Keratinocyte (primary cell): ENCODE measurements around the gene MCAM. TPM values are rescaled to one million over a fixed set of nuclear protein-coding genes. Genes with fewer than 3 reads are reported as not detected.

ENCODE experiments used
- DNase-seq: peaks from one replicate; pipeline ENCODE4 v3.0.0-alpha.2; 2011; ENCODE audit warnings: low read depth, missing footprints, low spot score
- FAIRE-seq: peaks from 2 replicates; lab custom pipeline; 2011; peaks lifted over from hg19 to GRCh38; lab: Jason Lieb, UNC
- H2AFZ ChIP-seq: 2 replicates; pipeline ENCODE4 v1.6.0; 2012; ENCODE audit warnings: low read length, control low read depth, inconsistent platforms; ENCODE audit not compliant: control insufficient read depth
- H3K27ac ChIP-seq: 2 replicates; pipeline ENCODE4 v1.5.1; 2011; ENCODE audit warnings: low read length; ENCODE audit not compliant: control insufficient read depth, insufficient read depth
- H3K27me3 ChIP-seq: 3 replicates; pipeline ENCODE4 v1.6.0; 2011; ENCODE audit warnings: low read length; ENCODE audit not compliant: control insufficient read depth, insufficient read depth; ENCODE audit errors: extremely low read depth
- H3K36me3 ChIP-seq, 2 experiments: 2 replicates in 1 of 2; 3 replicates in 1 of 2; pipeline ENCODE4 v1.5.1; 2011; ENCODE audit warnings: low read length in 2 of 2, mild to moderate bottlenecking in 1 of 2; ENCODE audit not compliant: control insufficient read depth in 2 of 2, insufficient read depth in 2 of 2; ENCODE audit errors: extremely low read depth in 1 of 2
- H3K4me1 ChIP-seq: 3 replicates; pipeline ENCODE4 v1.5.1; 2011; ENCODE audit warnings: low read length; ENCODE audit not compliant: control insufficient read depth, insufficient read depth; ENCODE audit errors: extremely low read depth
- H3K4me2 ChIP-seq: 3 replicates; pipeline ENCODE4 v1.6.0; 2011; ENCODE audit warnings: low read depth, low read length; ENCODE audit not compliant: control insufficient read depth, insufficient read depth; ENCODE audit errors: extremely low read depth
- H3K4me3 ChIP-seq, 3 experiments: fragments of 200-600 bp in 1 of 3; sonication (generic) in 1 of 3; 2 replicates in 2 of 3; 3 replicates in 1 of 3; pipeline ENCODE4 v1.5.1; 2011 to 2016; ENCODE audit warnings: low read length in 3 of 3, mild to moderate bottlenecking in 3 of 3, control low read depth in 2 of 3, inconsistent platforms in 1 of 3, low read depth in 1 of 3, mixed read lengths in 1 of 3, mixed run types in 1 of 3, moderate library complexity in 1 of 3; ENCODE audit not compliant: control insufficient read depth in 2 of 3, insufficient read depth in 2 of 3; ENCODE audit errors: extremely low read depth in 1 of 3
- H3K79me2 ChIP-seq: 2 replicates; pipeline ENCODE4 v1.6.0; 2012; ENCODE audit warnings: low read length; ENCODE audit not compliant: control insufficient read depth, insufficient read depth
- H3K9ac ChIP-seq: 3 replicates; pipeline ENCODE4 v1.6.0; 2011; ENCODE audit warnings: low read length; ENCODE audit not compliant: control insufficient read depth, insufficient read depth; ENCODE audit errors: extremely low read depth
- H3K9me1 ChIP-seq: 3 replicates; pipeline ENCODE4 v1.6.0; 2011; ENCODE audit warnings: low read length; ENCODE audit not compliant: control insufficient read depth, insufficient read depth; ENCODE audit errors: extremely low read depth
- H3K9me3 ChIP-seq: 2 replicates; pipeline ENCODE4 v1.5.1; 2012; ENCODE audit warnings: low read depth, low read length; ENCODE audit not compliant: control insufficient read depth
- H4K20me1 ChIP-seq: 3 replicates; pipeline ENCODE4 v1.6.0; 2011; ENCODE audit warnings: low read length; ENCODE audit not compliant: control insufficient read depth, insufficient read depth; ENCODE audit errors: extremely low read depth
- EZH2 ChIP-seq: IDR thresholded peaks from one replicate; pipeline ENCODE4 v1.6.1; 2012; ENCODE audit warnings: inconsistent platforms, mild to moderate bottlenecking, low read length, moderate library complexity
- dilution Hi-C: fragments of 300-500 bp; cut with MboI; formaldehyde crosslinking; loops from one replicate; pipeline ENCODE4 v1.7.0; 2020; ENCODE audit warnings: low sequenced_read_pairs; ENCODE audit not compliant: extremely low pct_ligation_motif_present
- polyA plus RNA-seq, 5 experiments: library from polyadenylated mRNA; depleted of rRNA in 3 of 5; stranded (reverse) in 3 of 5; stranded (forward) in 1 of 5; unstranded in 1 of 5; fragments of >200 nt; gene quantifications; 1 replicate in 1 of 5; 2 replicates in 3 of 5; 3 replicates in 1 of 5; pipeline versions ENCODE4 v1.2.1 to v1.2.3, GENCODE V29; 2011 to 2012; ENCODE audit warnings: missing spikeins in 2 of 5, low read depth in 1 of 5, low replicate concordance in 1 of 5
- TF ChIP-seq, protein P1 (sequence below), 3 experiments: IDR thresholded peaks in 1 of 3; conservative IDR thresholded peaks in 1 of 3; optimal IDR thresholded peaks in 1 of 3; 2 replicates in 2 of 3; 3 replicates in 1 of 3; pipeline versions ENCODE3 to v1.5.1; 2011; ENCODE audit warnings: low read length in 3 of 3, mild to moderate bottlenecking in 3 of 3, moderate library complexity in 2 of 3, control low read depth in 1 of 3, inconsistent platforms in 1 of 3; ENCODE audit not compliant: insufficient read depth in 2 of 3; ENCODE audit errors: extremely low read depth in 1 of 3

MCAM gene
- polyA plus RNA-seq, 1 donor (not counting 4 experiments of a cell fraction or from before 2014, with no cell fraction given) = 8.5 TPM

DNA sequence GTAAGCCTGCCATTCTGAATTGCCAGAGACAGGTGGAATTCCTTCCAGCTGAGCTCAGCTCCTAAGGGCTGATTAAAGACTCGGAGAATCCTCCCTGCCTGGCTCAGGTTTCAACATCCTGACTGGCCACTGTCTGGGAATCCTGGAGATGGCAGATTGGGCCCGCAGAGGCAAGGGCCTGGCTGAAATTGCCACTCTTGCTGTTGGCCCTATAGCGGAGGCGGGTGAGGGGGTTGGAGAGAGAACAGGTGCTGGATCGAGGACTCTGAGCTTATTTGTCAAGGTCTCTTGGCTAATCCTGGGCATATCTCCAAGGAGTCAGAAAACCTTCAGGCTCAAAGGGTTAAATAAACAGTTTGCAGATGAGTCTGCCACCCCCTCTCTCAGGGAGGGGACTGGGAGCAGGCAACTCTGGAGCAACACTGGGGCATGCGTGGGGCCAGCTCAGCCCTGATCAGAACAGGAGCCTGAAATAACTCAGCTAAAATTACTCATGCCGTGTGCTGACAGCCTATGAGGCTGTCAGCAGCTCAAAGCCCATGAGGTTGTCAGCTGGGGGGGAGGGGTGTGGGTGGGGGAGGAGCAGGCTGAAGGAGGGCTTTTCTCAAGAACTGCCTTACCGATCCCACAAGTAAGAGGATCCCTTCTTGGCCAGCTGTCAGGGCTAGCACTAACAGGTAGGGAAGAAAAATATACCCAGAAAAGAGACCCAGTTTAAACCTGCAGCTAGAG, 44.3 kb upstream of the MCAM start:
- H3K4me2 ChIP-seq = peak overlapping the region; percentile 68
- H3K27ac ChIP-seq = peak overlapping the region; percentile 72
- H3K4me3 ChIP-seq = peak overlapping the region in 1 of 3 experiments; percentile 34
- H3K27me3 ChIP-seq = peaks cover 24% of the 10 kb centered on the region
- no peaks in the 10 kb centered on the region for H3K9me3 ChIP-seq
- no peaks in the 10 kb centered on the region for H3K36me3 ChIP-seq
- no peaks in the 10 kb centered on the region for H3K9me1 ChIP-seq
- H3K79me2 ChIP-seq = no peaks in the 10 kb centered on the region
- dilution Hi-C loops = no loop called here
- no peaks in the 10 kb centered on the region for H4K20me1 ChIP-seq
- peaks cover 26% of the 10 kb centered on the region for H3K4me1 ChIP-seq
- FAIRE-seq (peak; percentile 93), DNase-seq (peak; percentile 57)
- H3K9ac ChIP-seq = peak overlapping the region; percentile 48
- TF ChIP-seq EZH2 = no peak
- TF ChIP-seq, protein P1, sequence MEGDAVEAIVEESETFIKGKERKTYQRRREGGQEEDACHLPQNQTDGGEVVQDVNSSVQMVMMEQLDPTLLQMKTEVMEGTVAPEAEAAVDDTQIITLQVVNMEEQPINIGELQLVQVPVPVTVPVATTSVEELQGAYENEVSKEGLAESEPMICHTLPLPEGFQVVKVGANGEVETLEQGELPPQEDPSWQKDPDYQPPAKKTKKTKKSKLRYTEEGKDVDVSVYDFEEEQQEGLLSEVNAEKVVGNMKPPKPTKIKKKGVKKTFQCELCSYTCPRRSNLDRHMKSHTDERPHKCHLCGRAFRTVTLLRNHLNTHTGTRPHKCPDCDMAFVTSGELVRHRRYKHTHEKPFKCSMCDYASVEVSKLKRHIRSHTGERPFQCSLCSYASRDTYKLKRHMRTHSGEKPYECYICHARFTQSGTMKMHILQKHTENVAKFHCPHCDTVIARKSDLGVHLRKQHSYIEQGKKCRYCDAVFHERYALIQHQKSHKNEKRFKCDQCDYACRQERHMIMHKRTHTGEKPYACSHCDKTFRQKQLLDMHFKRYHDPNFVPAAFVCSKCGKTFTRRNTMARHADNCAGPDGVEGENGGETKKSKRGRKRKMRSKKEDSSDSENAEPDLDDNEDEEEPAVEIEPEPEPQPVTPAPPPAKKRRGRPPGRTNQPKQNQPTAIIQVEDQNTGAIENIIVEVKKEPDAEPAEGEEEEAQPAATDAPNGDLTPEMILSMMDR (optimal IDR thresholded peaks at IDR 0.05 in 1 of 3, IDR thresholded peaks at IDR 0.05 in 1 of 3, conservative IDR thresholded peaks at IDR 0.05 in 1 of 3; ENCODE audit: extremely low read depth in 1 of 3, insufficient read depth in 2 of 3, low read length in 3 of 3) = no peak
- no peak overlapping the region for H2AFZ ChIP-seq

DNA sequence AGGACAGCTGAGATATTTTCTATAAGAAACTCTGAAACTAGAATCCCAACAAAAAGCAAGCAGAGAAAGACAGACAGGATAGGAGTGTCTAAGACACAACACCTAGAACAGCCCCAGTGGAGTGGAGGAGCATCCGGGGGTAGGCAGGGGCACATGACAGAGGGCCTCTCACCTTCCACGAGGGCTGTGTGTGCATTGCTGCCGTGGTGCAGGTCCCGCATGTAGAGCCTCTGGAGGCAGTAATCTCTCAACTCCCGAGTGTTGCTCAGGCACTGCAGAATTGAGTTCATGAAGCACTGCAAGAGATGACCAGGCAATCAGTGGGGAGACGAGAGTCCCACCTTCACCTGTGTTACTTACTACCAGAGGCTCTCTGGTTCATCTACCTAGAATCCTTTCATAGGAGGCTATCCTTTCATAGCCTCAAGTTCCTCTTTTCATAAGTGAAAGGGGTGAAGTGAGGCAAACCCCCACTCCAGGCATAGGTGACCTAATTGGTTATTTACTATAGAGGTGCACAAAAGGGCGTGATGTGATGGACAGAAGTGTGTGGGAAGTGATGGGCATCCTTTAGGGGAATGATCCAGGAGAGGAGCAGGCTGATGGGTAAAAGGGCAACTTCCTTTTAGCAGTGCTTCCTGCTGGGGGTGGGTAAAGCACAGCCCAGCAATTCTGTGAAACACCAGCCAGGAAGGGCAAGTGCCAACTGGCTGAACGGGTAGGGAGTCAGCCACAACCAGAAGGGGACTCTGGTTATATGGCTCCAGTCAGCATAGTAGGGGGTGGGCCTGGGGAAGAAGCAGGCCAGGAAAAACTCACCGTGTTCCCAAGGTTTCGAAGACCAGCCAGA, 42.7 kb upstream of the MCAM start:
- H3K4me1 ChIP-seq = peaks cover 31% of the 10 kb centered on the region
- no peak overlapping the region for H2AFZ ChIP-seq
- no peak for DNase-seq

More for the DNA sequence above, 42.7 kb upstream of the MCAM start:
- H3K27me3 ChIP-seq = peaks cover 14% of the 10 kb centered on the region
- no peaks in the 10 kb centered on the region for H3K9me1 ChIP-seq
- H3K27ac ChIP-seq = no peak overlapping the region
- TF ChIP-seq EZH2 = no peak
- TF ChIP-seq, protein P1 (optimal IDR thresholded peaks at IDR 0.05 in 1 of 3, IDR thresholded peaks at IDR 0.05 in 1 of 3, conservative IDR thresholded peaks at IDR 0.05 in 1 of 3; ENCODE audit: extremely low read depth in 1 of 3, insufficient read depth in 2 of 3, low read length in 3 of 3) = no peak
- H3K4me2 ChIP-seq = peak overlapping the region; percentile 18
- no peaks in the 10 kb centered on the region for H3K79me2 ChIP-seq
- H3K4me3 ChIP-seq = no peak overlapping the region
- no peaks in the 10 kb centered on the region for H3K9me3 ChIP-seq
- H3K9ac ChIP-seq = no peak overlapping the region
- FAIRE-seq = no peak
- dilution Hi-C loops = no loop called here
- H4K20me1 ChIP-seq = no peaks in the 10 kb centered on the region
- no peaks in the 10 kb centered on the region for H3K36me3 ChIP-seq
